Nucleus accumbens (tissue), 56 donors: ENCODE data around the gene ZBTB42.
A peak's percentile ranks its signal among the peaks of the same experiment; 100 is the strongest.

Source experiments
- DNase-seq, 56 donors: peaks; one replicate each; lab custom pipeline; 2025; lab: John Stamatoyannopoulos, UW

The ZBTB42 gene

GRCh38 chr14:104800771-104801519 is at the start of gene ZBTB42:
TSS of gene ZBTB42 (plus strand) at chr14:104801101. CDS start at chr14:104801198, 97 bp downstream.
- DNase-seq = peak in 1 of 56 donors; percentile 58

DNA sequence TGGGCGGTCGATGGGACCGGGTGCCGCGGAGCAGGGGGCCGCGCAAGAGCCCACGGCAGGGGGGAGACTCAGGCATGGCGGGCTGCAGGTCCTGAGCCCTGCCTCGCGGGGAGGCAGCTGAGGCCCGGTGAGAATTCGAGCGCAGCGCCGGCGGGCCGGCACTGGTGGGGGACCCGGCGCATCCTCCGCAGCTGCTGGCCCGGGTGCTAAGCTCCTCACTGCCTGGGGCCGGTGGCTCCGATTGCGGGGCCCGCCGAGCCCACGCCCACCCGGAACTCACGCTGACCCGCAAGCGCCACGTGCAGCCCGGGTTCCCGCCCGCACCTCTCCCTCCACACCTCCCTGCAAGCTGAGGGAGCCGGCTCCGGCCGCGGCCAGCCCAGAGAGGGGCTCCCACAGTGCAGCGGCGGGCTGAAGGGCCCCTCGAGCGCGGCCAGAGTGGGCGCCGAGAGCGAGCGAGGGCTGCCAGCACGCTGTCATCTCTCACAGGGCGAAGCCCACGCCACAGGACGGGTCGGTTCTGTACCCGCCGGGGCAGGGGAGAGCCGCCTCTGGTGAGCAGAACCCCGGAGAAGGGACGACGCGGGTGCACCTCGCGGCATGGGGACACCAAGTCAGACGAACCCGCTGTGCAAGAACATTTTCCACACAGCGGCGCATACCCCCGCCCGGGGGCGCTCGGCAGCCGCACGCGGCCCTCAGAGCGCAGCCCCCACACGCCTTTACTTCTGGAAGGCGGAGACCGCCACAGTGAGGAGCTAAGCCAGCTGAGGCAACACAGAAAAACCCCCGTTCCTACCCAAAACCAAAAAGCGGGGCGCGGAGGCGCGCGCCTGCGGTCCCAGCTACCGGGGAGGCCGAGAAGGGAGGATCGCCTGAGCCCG is 49.1 kb upstream of the ZBTB42 start:
- peak in 1 of 56 donors; percentile 68 for DNase-seq

DNA sequence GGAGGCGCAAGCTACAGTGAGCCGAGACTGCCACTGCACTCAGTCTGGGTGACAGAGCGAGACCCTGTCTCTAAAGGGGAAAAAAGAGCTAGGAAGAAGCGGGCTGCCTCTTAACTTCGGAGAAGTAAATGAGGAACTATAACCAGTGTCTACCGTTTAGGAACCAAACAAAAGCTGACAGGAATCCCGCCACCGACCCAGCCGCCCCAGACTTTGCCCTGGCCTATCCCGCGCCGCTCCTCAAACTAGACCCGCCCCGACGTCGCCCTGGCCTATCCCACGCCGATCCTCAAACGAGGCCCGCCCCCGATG is 48.5 kb upstream of the ZBTB42 start:
- no peak for DNase-seq

DNA sequence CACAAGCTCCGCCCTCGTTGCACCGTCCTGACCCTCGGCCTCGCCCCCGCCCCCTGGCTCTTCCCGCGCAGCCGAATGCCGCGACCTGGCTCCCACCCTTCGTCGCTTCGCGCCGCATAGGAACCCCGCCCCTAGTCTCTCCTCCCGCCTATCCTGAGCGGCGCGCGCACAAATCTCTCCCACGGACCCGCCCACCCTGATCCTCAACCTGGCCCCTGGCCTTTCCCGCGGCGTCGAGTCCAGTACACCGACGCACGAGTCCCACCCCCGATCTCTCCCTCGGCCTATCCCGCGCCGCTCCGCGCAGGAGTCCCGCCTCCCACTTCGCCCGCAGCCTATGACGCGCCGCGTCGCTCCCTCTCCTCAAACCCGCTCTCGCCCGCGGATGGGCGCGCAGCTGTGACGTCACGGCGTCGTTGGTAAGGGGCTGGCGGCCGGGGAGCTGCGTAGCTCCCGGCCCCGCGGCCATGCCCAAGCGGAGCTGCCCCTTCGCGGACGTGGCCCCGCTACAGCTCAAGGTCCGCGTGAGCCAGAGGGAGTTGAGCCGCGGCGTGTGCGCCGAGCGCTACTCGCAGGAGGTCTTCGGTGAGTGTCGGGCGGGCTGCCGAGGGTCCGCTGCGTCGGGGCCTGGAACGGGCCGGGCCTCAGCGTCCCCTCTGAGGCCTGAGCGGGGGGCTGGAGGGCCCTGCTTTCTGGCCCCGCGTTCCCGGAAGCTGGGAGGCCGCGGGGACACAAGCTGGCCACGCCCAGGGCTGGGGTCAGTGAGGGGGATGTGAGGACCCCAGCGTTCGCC is 48.0 kb upstream of the ZBTB42 start, which contains the start of gene SIVA1:
TSS of gene SIVA1 (plus strand) at position 413 of the 793 bp plus-strand sequence. CDS start at position 468, 55 bp downstream.
- DNase-seq = peak; percentile 87 to 100 (median 99)

GRCh38 chr14:104753528-104754212 is 47.2 kb upstream of the ZBTB42 start:
- peak in 1 of 56 donors; percentile 48 for DNase-seq

DNA sequence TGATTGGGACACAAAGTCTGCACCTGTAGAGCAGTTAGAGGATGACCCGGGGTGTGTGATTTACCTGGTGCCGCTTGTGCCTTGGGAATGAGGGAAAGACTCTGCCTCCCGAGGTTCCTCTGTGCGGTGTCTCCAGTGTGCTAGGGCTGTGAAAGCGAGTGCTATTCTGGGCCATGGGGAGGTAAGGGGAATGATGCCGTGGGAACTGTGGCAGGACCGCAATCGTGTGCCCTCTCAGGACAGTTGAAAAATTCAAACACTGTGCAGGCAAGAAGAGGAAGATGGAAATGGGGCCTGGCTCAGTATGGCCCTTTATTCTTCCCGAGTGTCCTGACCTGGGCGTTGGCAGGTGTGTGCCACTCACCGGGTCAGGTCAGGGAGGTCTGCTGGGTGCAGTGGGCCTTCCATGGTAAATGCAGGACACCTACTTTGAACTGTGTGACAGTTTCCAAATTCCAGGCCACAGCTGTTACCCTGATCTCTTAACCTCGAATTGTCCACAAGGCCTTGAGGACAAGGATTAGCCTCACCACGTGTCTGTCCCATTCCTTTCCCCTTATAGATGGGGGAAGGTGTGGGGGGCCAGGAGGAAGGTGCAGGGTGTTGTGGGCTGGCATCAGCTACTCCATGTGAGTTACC is 46.6 kb upstream of the ZBTB42 start:
- no peak for DNase-seq

GRCh38 chr14:104755621-104756020 is 45.3 kb upstream of the ZBTB42 start:
- no peak for DNase-seq

GRCh38 chr14:104756477-104757237 is 44.2 kb upstream of the ZBTB42 start:
- no peak for DNase-seq

DNA sequence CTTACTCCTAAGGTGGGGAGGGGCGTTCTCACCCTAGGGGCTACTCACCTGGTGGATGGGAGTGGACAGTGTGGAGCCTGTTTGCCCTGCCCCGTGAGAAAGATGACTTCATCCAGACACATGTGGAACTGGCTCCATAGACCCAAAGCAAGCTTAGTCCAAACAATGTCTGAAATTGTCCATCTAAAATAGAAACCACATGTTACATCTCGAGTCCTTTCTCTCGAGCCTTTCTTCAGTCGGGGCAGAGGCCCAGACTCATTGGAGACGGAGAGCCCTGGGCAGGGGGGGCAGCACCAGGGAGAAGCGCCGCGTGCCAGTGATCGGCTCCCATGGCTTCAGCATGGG is 43.7 kb upstream of the ZBTB42 start:
- no peak for DNase-seq

DNA sequence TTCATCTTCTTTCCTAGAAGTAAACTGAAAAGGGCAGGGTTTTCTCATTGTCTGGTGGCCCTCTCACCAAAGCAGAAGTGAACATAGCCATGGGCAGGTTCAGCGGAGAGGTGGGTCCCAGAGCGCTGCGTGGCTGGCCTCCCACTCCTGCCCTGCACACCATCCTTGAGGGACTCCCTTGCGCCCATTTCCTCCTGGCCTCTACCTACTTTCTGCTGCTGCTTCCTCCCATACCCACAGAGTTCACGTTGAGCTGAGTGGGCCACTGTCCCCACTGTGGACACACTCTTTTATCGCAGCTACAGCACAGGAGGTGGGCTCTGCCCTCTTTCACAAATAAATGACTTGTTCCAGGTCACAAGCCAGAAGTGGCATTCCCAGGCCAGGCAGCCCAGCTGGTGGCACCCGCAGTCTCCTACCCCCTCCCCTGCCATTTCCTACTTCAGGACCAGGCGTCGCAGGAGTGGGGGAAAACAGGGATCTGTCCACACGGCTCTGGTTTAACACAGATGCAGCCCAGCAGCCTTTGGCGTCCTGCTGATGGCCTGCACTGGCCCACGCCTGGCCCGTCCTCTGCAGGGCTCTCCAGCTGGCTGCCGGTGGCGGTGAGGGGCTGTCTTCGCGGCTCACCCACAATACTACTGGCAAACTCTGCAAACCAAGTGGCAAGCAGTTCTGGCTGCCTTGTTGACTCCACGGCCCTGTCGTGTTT is 43.1 kb upstream of the ZBTB42 start:
- DNase-seq = no peak

DNA sequence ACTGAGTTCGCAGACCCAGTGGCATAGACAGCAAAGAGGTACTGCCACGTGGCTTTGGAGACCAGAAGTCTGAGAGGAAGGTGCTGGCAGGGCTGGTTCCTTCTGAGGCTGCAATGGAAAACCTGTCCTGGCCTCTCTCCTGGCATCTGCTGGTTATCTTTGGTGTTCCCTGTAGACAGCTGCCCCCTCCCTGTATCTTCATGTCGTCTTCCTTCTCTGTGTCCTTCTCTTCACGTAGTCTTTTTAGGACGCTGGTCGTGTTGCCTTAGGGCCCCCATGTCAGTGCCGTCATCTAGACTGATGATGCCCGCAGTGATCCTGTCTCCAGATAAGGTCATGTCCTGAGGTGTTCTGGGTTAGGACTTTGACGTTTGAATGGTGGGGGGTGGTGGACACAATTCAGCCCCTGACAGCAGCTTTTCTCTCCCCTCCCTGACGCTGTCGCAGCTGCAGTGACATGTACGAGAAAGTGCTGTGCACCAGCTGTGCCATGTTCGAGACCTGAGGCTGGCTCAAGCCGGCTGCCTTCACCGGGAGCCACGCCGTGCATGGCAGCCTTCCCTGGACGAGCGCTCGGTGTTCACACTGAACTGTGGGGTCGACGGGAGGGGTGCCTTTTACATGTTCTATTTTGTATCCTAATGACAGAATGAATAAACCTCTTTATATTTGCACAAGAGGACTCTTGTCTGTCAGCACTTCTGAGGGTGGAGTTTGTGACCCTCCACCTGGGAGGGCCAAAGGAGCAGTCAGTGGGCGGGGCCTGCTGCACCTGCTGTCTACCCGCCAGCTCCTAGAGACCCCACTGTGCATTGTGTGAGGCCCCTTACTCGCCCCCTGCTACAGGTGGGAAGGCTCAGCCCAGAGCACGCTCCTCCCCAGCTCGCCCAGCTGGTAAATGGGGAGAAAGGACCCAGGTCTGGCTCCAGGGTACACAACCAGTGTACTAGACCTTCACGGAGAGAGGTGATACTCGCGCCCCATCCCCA is 41.6 kb upstream of the ZBTB42 start:
- no peak for DNase-seq

DNA sequence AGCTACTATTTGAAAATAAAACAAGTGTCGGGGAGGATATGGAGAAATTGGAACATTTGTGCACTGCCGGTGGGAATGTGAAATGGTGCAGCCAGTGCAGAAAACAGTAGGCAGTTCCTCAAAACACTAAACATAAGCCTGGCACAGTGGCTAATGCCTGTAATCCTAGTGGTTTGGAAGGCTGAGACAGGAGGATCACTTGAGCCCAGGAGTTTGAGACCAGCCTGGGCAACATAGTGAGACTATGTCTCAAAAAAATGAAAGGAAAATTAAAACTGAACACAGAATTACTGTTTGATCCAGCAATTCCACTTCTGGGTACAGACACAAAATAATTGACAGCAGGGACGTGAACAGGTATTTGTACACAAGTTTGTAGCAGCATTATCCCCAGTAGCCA is 35.4 kb upstream of the ZBTB42 start:
- no peak for DNase-seq

DNA sequence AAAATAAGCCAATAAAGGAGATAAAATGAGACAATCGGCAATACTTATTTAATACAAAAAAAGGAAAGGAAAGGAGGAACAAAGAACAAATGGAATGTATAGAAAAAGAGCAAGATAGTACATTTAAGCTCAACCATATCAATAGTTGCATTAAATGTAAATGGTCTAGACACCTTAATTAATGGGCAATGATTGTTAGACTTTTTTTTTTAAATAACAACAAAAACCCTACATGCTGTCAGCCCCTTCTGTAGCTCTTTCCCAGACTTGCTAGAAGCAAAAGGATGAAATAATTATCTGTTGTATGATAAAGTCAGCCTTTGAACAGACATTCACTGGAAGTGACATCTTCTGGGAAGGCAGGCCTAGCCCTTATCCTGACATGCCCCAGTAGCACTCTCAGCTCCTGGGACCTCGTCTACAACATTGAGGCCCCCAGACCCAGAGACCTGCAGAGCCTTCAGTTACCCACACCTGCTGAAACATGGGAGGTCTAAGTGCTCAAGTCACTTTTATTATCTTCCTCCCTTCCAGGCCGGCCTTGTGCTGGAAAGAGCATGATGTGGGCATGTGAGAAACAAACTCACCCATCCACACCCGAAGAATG is 34.5 kb upstream of the ZBTB42 start:
- DNase-seq = no peak

GRCh38 chr14:104766863-104767633 is 33.9 kb upstream of the ZBTB42 start:
- DNase-seq = no peak

DNA sequence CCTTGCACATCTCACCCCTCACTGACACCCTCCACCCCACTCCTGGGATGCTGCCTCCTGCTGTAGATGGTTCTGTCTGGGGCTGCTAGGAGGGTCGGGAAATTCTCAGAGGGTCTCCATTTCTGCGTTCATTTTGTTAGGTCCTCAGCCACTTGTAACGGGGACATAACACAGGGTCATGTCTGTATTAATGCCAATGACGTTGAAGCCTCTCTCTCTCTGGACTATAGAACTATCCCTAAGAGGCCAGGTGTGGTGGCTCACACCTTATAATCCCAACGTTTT is 33.3 kb upstream of the ZBTB42 start:
- no peak for DNase-seq
